Measurements from ENCODE around the gene TP73.

TP73 gene

GRCh38 chr1:3606779-3607702 is 45.3 kb upstream of the TP73 start:
- no peak overlapping the region for H3K4me3 ChIP-seq (replicated peaks; ENCODE audit: low read depth, low read length)
- no peak for DNase-seq (ENCODE audit: extremely low read depth, low read depth)
- no peak for TF ChIP-seq CTCF (IDR thresholded peaks at IDR 0.05; ENCODE audit: low read depth, low read length, missing control alignments)

GRCh38 chr1:3607703-3608065 is 44.6 kb upstream of the TP73 start:
- DNase-seq (ENCODE audit: extremely low read depth, low read depth) = no peak
- TF ChIP-seq CTCF (IDR thresholded peaks at IDR 0.05; ENCODE audit: low read depth, low read length, missing control alignments) = no peak
- H3K4me3 ChIP-seq (replicated peaks; ENCODE audit: low read depth, low read length) = no peak overlapping the region

GRCh38 chr1:3608154-3608553 is 44.2 kb upstream of the TP73 start:
- no peak for DNase-seq (ENCODE audit: extremely low read depth, low read depth)
- no peak overlapping the region for H3K4me3 ChIP-seq (replicated peaks; ENCODE audit: low read depth, low read length)

GRCh38 chr1:3609016-3609768 is 43.1 kb upstream of the TP73 start:
- no peak for TF ChIP-seq CTCF (IDR thresholded peaks at IDR 0.05; ENCODE audit: low read depth, low read length, missing control alignments)
- H3K4me3 ChIP-seq (replicated peaks; ENCODE audit: low read depth, low read length) = no peak overlapping the region
- DNase-seq (ENCODE audit: extremely low read depth, low read depth) = no peak

More at GRCh38 chr1:3608154-3608553, 44.2 kb upstream of the TP73 start:
- TF ChIP-seq CTCF (IDR thresholded peaks at IDR 0.05; ENCODE audit: low read depth, low read length, missing control alignments) = no peak

DNA sequence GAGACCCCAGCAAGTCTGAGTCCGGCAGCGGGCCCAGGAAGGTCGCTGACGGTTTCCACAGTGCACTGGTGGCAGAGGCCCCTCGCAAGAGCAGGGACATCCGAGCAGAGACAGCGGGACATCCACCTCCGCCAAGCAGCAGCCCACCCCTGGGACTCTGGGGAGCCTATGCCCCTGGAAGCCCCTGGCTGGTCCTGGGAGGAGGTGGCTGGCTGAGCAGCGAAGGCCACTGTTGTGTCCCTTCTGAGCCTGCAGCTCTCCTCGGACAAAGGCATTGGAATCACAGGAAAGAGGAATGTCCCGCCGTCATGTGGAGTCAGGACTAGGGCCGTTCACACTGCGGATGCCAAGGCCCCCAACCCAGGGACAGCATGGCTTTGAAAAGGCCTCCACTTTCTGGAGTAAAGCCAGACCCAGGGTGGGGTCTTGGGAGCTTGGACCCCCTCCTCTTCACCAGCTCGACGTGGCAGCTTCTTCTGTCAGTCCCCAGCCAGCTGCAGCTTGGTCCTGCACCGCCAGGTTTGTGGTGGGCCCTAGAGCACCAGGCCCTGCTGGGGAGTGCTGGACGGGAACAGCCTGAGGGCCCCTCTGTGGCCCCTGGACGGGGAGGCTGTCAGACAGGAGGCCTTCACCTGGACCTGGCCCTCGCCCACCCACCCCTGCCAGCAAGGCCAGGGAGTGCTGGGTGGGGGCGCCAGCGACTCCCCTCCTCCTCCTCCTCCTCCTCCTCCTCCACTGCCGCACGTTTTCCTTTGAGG is 42.4 kb upstream of the TP73 start:
- peak overlapping the region; percentile 42 for H3K4me3 ChIP-seq (replicated peaks; ENCODE audit: low read depth, low read length)
- no peak for DNase-seq (ENCODE audit: extremely low read depth, low read depth)
- TF ChIP-seq CTCF (IDR thresholded peaks at IDR 0.05; ENCODE audit: low read depth, low read length, missing control alignments) = no peak

GRCh38 chr1:3610527-3611169 is 41.7 kb upstream of the TP73 start:
- no peak for TF ChIP-seq CTCF (IDR thresholded peaks at IDR 0.05; ENCODE audit: low read depth, low read length, missing control alignments)
- peak overlapping the region; percentile 42 for H3K4me3 ChIP-seq (replicated peaks; ENCODE audit: low read depth, low read length)

More at GRCh38 chr1:3610527-3611169, 41.7 kb upstream of the TP73 start:
- DNase-seq (ENCODE audit: extremely low read depth, low read depth) = no peak

All from HFF-Myc (cell line).